HG02885 (cell line): ENCODE results near the gene NQO2.

Source experiments
- ATAC-seq: cut with Tn5 transposase; IDR thresholded peaks from one replicate; pipeline ENCODE4 v1.9.1; 2021; ENCODE audit warnings: mild to moderate bottlenecking; ENCODE audit not compliant: unreplicated experiment, poor library complexity

NQO2 gene

GRCh38 chr6:3063733-3064700 lies 64.3 kb downstream of the NQO2 start:
- peak; percentile 73 for ATAC-seq

GRCh38 chr6:3068329-3069214 lies 68.9 kb downstream of the NQO2 start, which contains the start of gene RIPK1:
Gene RIPK1 (plus strand): TSS chr6:3068494. CDS start chr6:3076824, 8,330 bp downstream.
- ATAC-seq, result peak; percentile 91
